ENCODE results near the gene SOCS7. TPM values are rescaled to one million over a fixed set of nuclear protein-coding genes. Genes with fewer than 3 reads are reported as not detected.

The SOCS7 gene
- total RNA-seq, 1 donor from 2014 or later: 11.9 TPM

GRCh38 chr17:38336838-38337237 is 14.8 kb upstream of the SOCS7 start:
- no peak for ATAC-seq

- ATAC-seq: no peak
Observed at GRCh38 chr17:38338053-38338452, 13.6 kb upstream of the SOCS7 start.

- ATAC-seq: no peak
Observed at GRCh38 chr17:38338535-38338934, 13.1 kb upstream of the SOCS7 start.

GRCh38 chr17:38339891-38340290 is 11.8 kb upstream of the SOCS7 start:
- no peak for ATAC-seq

GRCh38 chr17:38341035-38341721 is 10.5 kb upstream of the SOCS7 start:
- ATAC-seq: peak; percentile 43

- ATAC-seq: peak; percentile 20
Observed at GRCh38 chr17:38342886-38343607, 8.6 kb upstream of the SOCS7 start.

- peak; percentile 5 for ATAC-seq
Observed at GRCh38 chr17:38343608-38344419, 7.8 kb upstream of the SOCS7 start, which contains the start of gene GPR179. Gene GPR179 (minus strand): TSS chr17:38343956. CDS start chr17:38343789, 167 bp downstream.

- no peak for ATAC-seq
Observed at GRCh38 chr17:38344420-38344745, 7.3 kb upstream of the SOCS7 start.

GRCh38 chr17:38345743-38346142 is 5.9 kb upstream of the SOCS7 start:
- ATAC-seq: no peak

GRCh38 chr17:38349097-38349730 is 2.4 kb upstream of the SOCS7 start:
- peak; percentile 59 for ATAC-seq

GRCh38 chr17:38350035-38350434 is 1.6 kb upstream of the SOCS7 start:
- no peak for ATAC-seq

- ATAC-seq: peak; percentile 12
Observed at GRCh38 chr17:38352245-38353085, 821 bp downstream of the SOCS7 start.

GRCh38 chr17:38353086-38353604 is 1.5 kb downstream of the SOCS7 start:
- no peak for ATAC-seq

GRCh38 chr17:38353668-38354067 is 2.0 kb downstream of the SOCS7 start:
- no peak for ATAC-seq

- ATAC-seq: no peak
Observed at GRCh38 chr17:38354466-38354865, 2.8 kb downstream of the SOCS7 start.

- no peak for ATAC-seq
Observed at GRCh38 chr17:38355251-38355650, 3.6 kb downstream of the SOCS7 start.

GRCh38 chr17:38357486-38358123 is 6.0 kb downstream of the SOCS7 start:
- ATAC-seq: no peak

- no peak for ATAC-seq
Observed at GRCh38 chr17:38358586-38359513, 7.2 kb downstream of the SOCS7 start.

- peak; percentile 74 for ATAC-seq
Observed at GRCh38 chr17:38361694-38362465, 10.2 kb downstream of the SOCS7 start.
